IPS DF 4.7 (cell line): ENCODE data around the gene SUGCT.
"Not testable (repeated sequence)": the region's sequence is repeated elsewhere in the genome, so short reads cannot be mapped to it uniquely, and the experiment has no call there.

Experiments used
- DNase-seq: peaks from one replicate; pipeline ENCODE4 v3.0.0-alpha.2; 2013; ENCODE audit warnings: low spot score; ENCODE audit errors: extremely low read depth

The SUGCT gene

DNA sequence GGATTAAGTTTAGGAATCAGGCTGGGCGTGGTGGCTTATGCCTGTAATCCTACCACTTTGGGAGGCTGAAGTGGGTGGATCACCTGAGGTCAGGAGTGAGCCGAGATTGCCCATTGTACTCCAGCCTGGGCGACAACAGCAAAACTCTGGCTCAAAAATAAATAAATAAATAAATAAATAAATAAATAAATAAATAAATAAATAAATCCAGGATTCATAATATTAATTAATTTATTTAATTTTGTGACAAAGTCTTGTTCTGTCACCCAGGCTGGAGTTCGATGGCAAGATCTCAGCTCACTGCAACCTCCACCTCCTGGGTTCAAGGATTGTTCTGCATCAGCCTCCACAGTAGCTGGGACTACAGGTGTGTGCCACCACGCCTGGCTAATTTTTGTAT is 4.2 kb downstream of the SUGCT start:
- no peak for DNase-seq

GRCh38 chr7:40139891-40140290 is 5.1 kb downstream of the SUGCT start:
- DNase-seq = not testable (repeated sequence)

DNA sequence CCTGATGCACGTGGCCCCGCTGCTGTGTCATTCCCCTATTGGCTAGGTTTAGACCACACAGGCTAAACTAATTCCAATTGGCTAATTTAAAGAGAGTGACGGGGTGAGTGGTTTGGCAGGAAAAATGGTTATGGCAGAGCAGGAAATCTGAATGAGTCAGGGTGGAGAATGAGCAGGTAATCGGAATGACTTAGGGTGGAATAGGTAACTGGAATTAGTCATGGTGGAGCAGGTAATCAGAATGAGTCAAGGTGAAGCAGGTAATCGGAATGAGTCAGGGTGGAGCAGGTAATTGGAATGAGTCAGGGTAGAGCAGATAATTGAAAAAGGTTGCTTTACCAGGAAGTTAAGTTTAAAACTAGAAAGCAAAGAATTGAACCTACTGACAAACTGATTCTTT is 7.1 kb downstream of the SUGCT start:
- DNase-seq = not testable (repeated sequence)

- DNase-seq = not testable (repeated sequence)
Observed at GRCh38 chr7:40145596-40146130, 10.9 kb downstream of the SUGCT start.

- DNase-seq = no peak
Observed at GRCh38 chr7:40147371-40148246, 12.8 kb downstream of the SUGCT start.

DNA sequence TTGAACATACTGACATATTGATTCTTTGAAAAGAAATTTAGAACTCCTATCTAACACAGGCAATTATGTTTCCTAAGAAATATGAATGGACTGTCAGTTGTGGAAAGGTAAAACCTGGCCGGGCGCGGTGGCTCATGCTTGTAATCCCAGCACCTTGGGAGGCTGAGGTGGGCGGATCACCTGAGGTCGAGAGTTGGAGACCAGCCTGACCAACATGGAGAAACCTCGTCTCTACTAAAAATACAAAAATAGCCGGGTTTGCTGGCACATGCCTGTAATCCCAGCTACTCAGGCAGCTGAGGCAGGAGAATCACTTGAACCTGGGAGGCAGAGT is 13.4 kb downstream of the SUGCT start:
- not testable (repeated sequence) for DNase-seq

GRCh38 chr7:40148671-40149070 is 13.9 kb downstream of the SUGCT start:
- DNase-seq = no peak

DNA sequence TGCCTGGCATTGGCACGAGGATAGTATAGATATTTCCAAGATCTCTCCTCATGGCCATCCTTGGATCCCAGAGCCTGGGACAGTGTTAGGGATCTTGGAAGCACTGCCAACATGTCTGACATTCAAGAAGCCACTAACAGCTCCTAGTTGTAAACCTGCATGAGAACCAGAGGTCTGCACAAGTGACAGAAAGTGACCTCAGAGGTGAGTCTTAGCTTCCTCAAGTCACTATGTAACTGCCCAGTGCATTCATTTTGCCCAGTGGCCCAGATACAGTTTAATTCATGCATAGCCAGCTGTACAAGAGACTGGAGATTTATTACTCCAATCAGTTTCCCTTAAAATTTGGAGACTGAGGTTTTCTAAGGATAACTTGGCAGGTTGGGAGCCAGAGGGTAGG is 16.7 kb downstream of the SUGCT start:
- DNase-seq = no peak

DNA sequence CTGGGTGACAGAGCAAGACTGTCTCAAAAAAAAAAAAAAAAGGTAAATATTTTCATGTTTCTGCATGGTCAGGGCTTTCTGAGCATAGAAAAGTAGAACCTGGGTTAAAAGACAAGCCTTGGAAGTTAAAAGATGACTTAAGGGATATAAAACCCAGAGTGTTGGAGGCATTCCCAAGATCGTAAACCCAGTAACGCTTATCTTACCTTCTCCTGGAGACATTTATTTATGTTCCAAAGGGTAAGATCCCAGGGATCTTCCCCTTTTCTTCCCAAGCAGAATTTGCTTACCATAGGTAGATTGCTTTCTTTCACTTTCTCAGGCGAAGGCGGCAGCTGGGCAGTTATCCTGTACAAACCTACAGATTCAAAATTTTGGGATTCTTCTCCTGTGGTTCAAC is 22.2 kb downstream of the SUGCT start:
- DNase-seq = no peak

DNA sequence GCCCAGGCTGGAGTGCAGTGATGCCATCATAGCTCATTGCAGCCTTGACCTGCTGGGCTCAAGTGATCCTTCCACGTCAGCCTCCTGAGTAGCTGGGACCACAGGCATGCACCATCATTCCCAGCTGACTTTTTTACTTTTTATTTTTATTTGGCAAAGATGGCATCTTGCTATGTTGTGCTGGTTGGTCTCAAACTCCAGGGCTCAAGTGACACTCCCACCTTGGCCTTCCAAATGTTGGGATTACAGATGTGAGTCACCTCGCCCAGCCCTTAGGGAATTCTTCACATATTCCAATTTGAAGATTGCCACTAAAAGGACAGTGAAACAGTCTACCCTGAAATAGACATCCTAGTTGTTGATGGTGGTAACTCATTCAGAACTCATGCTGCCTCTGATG is 27.7 kb downstream of the SUGCT start:
- DNase-seq = no peak

DNA sequence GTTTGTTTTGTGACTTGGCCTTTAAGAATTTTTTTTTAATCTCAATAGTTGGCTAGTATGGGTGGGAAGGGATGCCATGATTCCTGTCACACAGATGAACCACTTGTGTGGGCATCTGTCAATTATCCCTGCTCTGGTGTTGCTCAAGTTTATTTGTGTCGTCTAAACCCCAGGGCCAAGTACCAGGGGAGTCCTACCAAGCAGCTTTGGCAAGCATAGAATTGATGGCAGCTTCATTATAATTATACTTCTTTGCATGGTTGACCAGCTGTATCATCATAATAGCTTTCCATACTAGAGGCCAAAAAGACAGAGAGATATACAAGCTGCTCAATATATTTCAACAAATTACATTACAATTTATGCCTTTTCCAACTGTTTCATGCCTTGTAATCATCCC is 30.4 kb downstream of the SUGCT start:
- no peak for DNase-seq

DNA sequence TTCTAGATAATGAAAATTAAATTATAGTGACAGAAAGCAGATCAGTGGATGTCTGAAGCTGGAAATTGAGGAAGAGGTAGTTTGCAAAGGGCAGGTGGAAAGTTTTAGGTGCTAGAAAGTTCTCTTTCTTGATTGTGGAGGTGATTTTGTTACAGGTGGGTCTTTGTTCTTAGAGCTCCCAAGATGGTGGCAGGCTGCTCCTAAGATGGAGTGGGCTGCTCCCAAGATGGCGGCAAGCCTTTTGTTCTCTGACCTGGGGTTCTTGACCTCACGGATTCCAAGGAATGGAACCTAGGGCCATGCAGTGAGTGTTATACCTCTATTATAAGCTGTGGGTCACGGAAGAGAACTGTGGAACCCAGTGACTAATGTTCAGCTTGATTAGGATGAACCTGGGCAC is 32.5 kb downstream of the SUGCT start:
- no peak for DNase-seq

DNA sequence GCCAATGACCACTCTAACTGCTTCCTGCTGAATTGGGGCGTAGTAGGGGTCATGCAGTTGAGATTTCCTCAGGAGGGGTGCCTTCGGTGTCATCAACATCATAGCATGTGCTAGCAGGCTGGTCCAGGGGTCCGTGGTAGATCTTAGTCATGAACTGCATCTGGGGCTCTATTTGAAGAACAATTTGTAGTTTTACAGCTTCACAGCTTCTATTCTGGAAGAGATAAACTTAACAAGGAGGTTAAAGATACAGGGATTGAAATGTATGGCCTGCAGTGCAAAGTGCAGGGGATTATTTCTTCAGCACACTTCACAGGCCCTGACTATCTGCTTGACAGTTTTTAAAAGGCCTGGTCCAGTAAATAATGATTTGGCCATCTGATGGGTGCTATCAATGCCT is 33.5 kb downstream of the SUGCT start:
- not testable (repeated sequence) for DNase-seq

DNA sequence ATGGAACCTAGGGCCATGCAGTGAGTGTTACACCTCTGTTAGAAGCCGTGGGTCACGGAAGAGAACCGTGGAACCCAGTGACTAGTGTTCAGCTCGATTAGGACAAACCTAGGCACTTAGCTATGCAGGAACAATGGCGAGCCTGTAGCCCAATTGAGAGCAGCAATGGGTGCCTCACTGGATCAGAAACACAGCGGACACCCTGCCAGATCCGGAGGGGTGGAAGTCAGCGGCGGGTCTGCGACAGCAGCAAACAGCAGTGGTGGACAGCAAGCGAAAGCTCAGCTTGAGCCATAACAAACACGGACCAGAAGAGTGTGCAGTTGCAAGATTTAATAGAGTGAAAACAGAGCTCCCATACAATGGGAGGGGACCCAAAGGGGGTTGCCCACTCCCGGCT is 38.3 kb downstream of the SUGCT start:
- DNase-seq = not testable (repeated sequence)

- not testable (repeated sequence) for DNase-seq
Observed at GRCh38 chr7:40175256-40175655, 40.5 kb downstream of the SUGCT start.

DNA sequence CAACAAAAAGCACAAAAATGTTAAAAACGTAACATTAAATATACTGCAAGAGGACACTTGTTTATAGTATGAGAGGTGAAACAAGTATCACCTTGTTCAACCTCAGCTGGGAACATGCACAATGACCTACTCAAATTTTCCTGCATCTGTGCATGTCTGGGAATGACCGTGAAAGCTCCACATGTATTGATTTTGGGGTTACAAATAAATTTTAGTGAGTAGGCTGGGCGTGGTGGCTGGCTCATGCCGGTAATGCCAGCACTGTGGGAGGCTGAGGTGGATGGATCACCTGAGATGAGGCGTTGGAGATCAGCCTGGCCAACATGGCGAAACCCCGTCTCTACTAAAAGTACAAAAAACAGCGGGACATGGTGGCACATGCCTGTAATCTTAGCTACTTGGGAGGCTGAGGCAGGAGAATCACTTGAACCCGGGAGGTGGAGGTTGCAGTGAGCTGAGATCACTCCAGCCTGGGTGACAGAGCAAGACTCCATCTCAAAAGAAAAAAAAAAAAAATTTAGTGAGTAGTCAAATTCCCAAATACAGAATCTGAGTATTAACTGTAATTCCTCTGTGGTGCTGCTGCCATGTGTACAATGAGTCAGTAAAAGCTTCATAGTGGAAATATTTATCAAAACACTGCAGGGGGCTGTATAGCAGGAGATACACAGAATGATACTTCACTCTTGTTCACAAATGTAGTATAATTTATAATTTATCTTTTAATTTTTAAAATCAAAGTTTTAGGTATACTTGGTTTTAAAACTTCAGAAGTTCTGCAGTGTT is 41.1 kb downstream of the SUGCT start:
- DNase-seq = no peak

- no peak for DNase-seq
Observed at GRCh38 chr7:40177071-40177470, 42.3 kb downstream of the SUGCT start.

DNA sequence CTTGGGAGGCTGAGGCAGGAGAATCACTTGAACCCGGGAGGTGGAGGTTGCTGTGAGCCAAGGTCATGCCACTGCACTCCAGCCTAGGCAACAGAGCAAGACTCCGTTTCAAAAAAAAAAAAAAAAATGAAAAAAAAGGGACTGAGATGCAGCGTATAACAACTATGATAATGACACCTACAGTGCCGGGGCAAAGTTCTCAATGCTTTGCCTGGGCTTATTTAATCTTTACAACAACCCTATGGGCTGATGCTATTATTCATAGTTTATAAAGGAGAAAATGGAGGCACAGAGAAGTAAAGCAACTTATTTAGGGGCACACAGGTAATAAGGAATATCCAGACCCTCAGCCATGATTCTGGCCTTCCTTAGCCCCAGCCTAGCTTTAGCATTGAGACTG is 47.6 kb downstream of the SUGCT start:
- no peak for DNase-seq

- DNase-seq = peak; percentile 2
Observed at GRCh38 chr7:40186586-40186985, 51.8 kb downstream of the SUGCT start.

DNA sequence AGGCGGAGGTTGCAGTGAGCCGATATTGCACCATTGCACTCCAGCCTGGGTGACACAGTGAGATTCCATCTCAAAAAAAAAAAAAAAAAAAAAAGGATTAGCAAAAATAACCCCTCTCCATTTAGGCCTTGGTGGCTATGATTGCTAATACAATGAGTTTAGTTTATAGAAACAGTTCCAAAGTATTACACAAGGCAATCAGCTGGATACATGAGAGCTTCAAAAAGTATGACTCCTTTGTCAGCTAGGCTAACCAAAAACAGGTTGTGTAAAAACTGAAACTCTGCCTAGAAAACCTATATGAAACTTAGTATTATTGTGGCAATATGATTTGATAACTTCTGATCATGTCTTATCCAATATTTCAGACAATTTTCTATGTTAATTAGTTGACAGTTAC is 57.2 kb downstream of the SUGCT start:
- DNase-seq = no peak

- no peak for DNase-seq
Observed at GRCh38 chr7:40194745-40195144, 59.9 kb downstream of the SUGCT start.

GRCh38 chr7:40197527-40197926 is 62.7 kb downstream of the SUGCT start:
- DNase-seq = no peak
